SK-N-MC (cell line): ENCODE data around the gene KCNJ10.

ENCODE experiments used
- EZH2 ChIP-seq: fragments of 200-600 bp; sonication (generic); IDR thresholded peaks from one replicate; pipeline ENCODE4 v1.6.1; 2017; ENCODE audit warnings: antibody characterized with exemption
- POLR2AphosphoS5 ChIP-seq: IDR thresholded peaks from 2 replicates; pipeline ENCODE4 v1.6.1; 2012; ENCODE audit warnings: mild to moderate bottlenecking, low read depth, low read length, borderline replicate concordance

GRCh38 chr1:160043543-160043942, 26.4 kb downstream of the KCNJ10 start:
- TF ChIP-seq POLR2AphosphoS5 (no peak), EZH2 (no peak)
